OCI-LY3 (cell line): Measurements from ENCODE around the gene CLIP4.

ENCODE experiments used
- H2AFZ ChIP-seq: fragments of 200-600, 300-600 bp; shearing (Covaris generic); 2 replicates; pipeline ENCODE4 v1.6.0; 2014; ENCODE audit warnings: antibody characterized with exemption, low read depth, low read length
- H3K27ac ChIP-seq: fragments of 200-600, 300-600 bp; sonication (generic); 2 replicates; pipeline ENCODE4 v1.5.1; 2014; ENCODE audit warnings: mild to moderate bottlenecking, low read length, moderate library complexity, mixed read lengths
- H3K27me3 ChIP-seq: fragments of 200-600, 300-600 bp; sonication (generic); 2 replicates; pipeline ENCODE4 v1.6.1; 2014; ENCODE audit warnings: low read depth, low read length, mixed read lengths
- H3K36me3 ChIP-seq: fragments of 200-600, 300-600 bp; sonication (generic); replicated peaks from 2 replicates; pipeline ENCODE3; 2014; ENCODE audit warnings: low read depth, low read length, mixed read lengths
- H3K4me1 ChIP-seq: fragments of 300-600, 200-600 bp; sonication (generic); 2 replicates; pipeline ENCODE4 v1.6.1; 2014; ENCODE audit warnings: low read length, mixed read lengths
- H3K4me2 ChIP-seq: fragments of 200-600, 300-600 bp; sonication (generic); 2 replicates; pipeline ENCODE4 v1.6.1; 2014; ENCODE audit warnings: low read length, mixed read lengths
- H3K4me3 ChIP-seq: fragments of 300-600, 200-600 bp; sonication (generic); 2 replicates; pipeline ENCODE4 v1.5.1; 2014; ENCODE audit warnings: antibody characterized with exemption, mild to moderate bottlenecking, low read length, moderate library complexity
- H3K79me2 ChIP-seq: fragments of 300-600, 200-600 bp; shearing (Covaris generic); 2 replicates; pipeline ENCODE4 v1.6.1; 2014; ENCODE audit warnings: mild to moderate bottlenecking, low read length, mixed read lengths
- H3K9ac ChIP-seq: fragments of 300-600, 200-600 bp; shearing (Covaris generic); 2 replicates; pipeline ENCODE4 v1.6.0; 2014; ENCODE audit warnings: mild to moderate bottlenecking, low read length, moderate library complexity
- H3K9me3 ChIP-seq: fragments of 200-600, 300-600 bp; shearing (Covaris generic); 2 replicates; pipeline ENCODE4 v1.6.1; 2014; ENCODE audit warnings: low read length, mixed read lengths; ENCODE audit not compliant: insufficient read depth
- H4K20me1 ChIP-seq: fragments of 200-600, 300-600 bp; sonication (generic); 2 replicates; pipeline ENCODE4 v1.6.1; 2016; ENCODE audit warnings: low read length, mixed read lengths; ENCODE audit not compliant: insufficient read depth
- EZH2phosphoT487 ChIP-seq: fragments of 200-600 bp; shearing (Covaris generic); IDR thresholded peaks from 2 replicates; pipeline ENCODE4 v1.6.1; 2018; ENCODE audit warnings: antibody characterized with exemption, mixed run types, low read depth
- TF ChIP-seq, protein P1 (sequence below): fragments of 200-600, 300-600 bp; sonication (generic); IDR thresholded peaks from 2 replicates; pipeline ENCODE4 v1.5.1; 2014; ENCODE audit warnings: antibody characterized with exemption, low read length, low read depth

Gene CLIP4

GRCh38 chr2:29226375-29226774 is 111.2 kb downstream of the CLIP4 start:
- H3K4me1 ChIP-seq: no peaks in the 10 kb centered on the region
- no peaks in the 10 kb centered on the region for H3K79me2 ChIP-seq
- H2AFZ ChIP-seq: no peak overlapping the region
- no peak overlapping the region for H3K9ac ChIP-seq
- H3K9me3 ChIP-seq: no peaks in the 10 kb centered on the region
- H3K27me3 ChIP-seq: peaks cover 26% of the 10 kb centered on the region
- H3K36me3 ChIP-seq: no peaks in the 10 kb centered on the region
- no peak overlapping the region for H3K27ac ChIP-seq
- no peak overlapping the region for H3K4me3 ChIP-seq
- H4K20me1 ChIP-seq: no peaks in the 10 kb centered on the region
- H3K4me2 ChIP-seq: no peak overlapping the region
- TF ChIP-seq EZH2phosphoT487: no peak
- TF ChIP-seq, protein P1, sequence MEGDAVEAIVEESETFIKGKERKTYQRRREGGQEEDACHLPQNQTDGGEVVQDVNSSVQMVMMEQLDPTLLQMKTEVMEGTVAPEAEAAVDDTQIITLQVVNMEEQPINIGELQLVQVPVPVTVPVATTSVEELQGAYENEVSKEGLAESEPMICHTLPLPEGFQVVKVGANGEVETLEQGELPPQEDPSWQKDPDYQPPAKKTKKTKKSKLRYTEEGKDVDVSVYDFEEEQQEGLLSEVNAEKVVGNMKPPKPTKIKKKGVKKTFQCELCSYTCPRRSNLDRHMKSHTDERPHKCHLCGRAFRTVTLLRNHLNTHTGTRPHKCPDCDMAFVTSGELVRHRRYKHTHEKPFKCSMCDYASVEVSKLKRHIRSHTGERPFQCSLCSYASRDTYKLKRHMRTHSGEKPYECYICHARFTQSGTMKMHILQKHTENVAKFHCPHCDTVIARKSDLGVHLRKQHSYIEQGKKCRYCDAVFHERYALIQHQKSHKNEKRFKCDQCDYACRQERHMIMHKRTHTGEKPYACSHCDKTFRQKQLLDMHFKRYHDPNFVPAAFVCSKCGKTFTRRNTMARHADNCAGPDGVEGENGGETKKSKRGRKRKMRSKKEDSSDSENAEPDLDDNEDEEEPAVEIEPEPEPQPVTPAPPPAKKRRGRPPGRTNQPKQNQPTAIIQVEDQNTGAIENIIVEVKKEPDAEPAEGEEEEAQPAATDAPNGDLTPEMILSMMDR: no peak

GRCh38 chr2:29226808-29227207 is 111.6 kb downstream of the CLIP4 start:
- no peak for TF ChIP-seq EZH2phosphoT487
- TF ChIP-seq, protein P1: no peak
- H3K4me1 ChIP-seq: no peaks in the 10 kb centered on the region

DNA sequence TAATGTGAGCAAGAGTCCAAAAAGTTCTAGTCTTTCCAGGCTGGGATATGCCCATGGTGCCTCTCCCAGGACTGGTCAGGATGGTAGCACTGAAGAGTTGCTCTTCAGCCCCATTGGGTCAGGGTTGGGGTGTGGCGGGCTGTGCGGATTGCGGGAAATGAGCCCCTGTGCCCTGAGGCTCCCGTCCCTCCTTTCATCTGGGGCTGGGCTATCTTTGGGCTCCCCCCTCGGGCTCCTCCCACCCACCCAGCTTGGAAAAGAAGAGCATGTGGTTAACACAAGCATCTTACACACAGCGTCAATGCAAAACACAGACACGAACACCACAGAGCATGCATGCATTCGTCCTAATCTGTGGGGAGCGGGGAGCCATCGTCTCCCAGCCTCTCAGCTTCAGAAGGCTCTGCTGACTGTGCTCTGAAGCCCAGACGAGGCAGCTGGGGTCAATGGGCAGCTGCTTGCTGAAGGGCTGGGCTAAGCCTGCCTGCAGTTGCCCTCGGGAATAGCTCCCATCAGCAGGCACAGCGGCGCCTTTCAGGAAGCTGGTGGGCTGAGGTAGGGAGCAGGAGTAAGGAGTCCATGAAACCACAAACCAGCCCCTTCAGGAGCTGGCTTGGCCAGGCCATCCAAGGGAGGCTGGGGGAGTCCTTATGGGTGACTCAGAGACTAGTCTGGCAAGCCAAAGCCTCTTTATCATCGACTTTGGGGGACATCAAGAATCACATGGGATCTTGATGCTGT is 112.9 kb downstream of the CLIP4 start:
- H3K27ac ChIP-seq: no peak overlapping the region

More at GRCh38 chr2:29226808-29227207, 111.6 kb downstream of the CLIP4 start:
- H3K9me3 ChIP-seq: no peaks in the 10 kb centered on the region
- no peaks in the 10 kb centered on the region for H3K36me3 ChIP-seq
- H2AFZ ChIP-seq: no peak overlapping the region
- no peak overlapping the region for H3K9ac ChIP-seq
- peaks cover 26% of the 10 kb centered on the region for H3K27me3 ChIP-seq
- H4K20me1 ChIP-seq: no peaks in the 10 kb centered on the region
- H3K4me3 ChIP-seq: no peak overlapping the region
- H3K27ac ChIP-seq: no peak overlapping the region
- H3K4me2 ChIP-seq: no peak overlapping the region
- H3K79me2 ChIP-seq: no peaks in the 10 kb centered on the region

GRCh38 chr2:29228947-29229346 is 113.7 kb downstream of the CLIP4 start:
- Histone ChIP-seq H3K36me3 (no peaks in the 10 kb centered on the region), H3K79me2 (no peaks in the 10 kb centered on the region), H3K9me3 (no peaks in the 10 kb centered on the region), H3K4me3 (no peak overlapping the region), H4K20me1 (no peaks in the 10 kb centered on the region), H3K9ac (no peak overlapping the region), H2AFZ (no peak overlapping the region), H3K4me1 (no peaks in the 10 kb centered on the region), H3K27ac (no peak overlapping the region), H3K4me2 (no peak overlapping the region), H3K27me3 (peaks cover 32% of the 10 kb centered on the region)
- TF ChIP-seq, protein P1: no peak
- no peak for TF ChIP-seq EZH2phosphoT487

More for the DNA sequence above, 112.9 kb downstream of the CLIP4 start:
- Histone ChIP-seq H3K9me3 (no peaks in the 10 kb centered on the region), H3K4me3 (no peak overlapping the region), H3K36me3 (no peaks in the 10 kb centered on the region), H3K4me2 (no peak overlapping the region), H3K27me3 (peaks cover 26% of the 10 kb centered on the region), H2AFZ (no peak overlapping the region), H4K20me1 (no peaks in the 10 kb centered on the region), H3K9ac (no peak overlapping the region), H3K79me2 (no peaks in the 10 kb centered on the region), H3K4me1 (no peaks in the 10 kb centered on the region)
- TF ChIP-seq, protein P1: no peak
